H1 (cell line): ENCODE measurements around the gene MMP15. TPM values are rescaled to one million over a fixed set of nuclear protein-coding genes. Genes with fewer than 3 reads are reported as not detected.

Experiments used
- CTCF ChIA-PET: fragments of 300-600 bp; sonication (Branson Sonifier 250); formaldehyde crosslinking; loops from one replicate; lab custom pipeline; 2021; ENCODE audit not compliant: partially characterized antibody; lab: Charles Lee
- POLR2A ChIA-PET: fragments of 300-600 bp; sonication (Branson Sonifier 250); formaldehyde crosslinking; loops from one replicate; lab custom pipeline; 2021; ENCODE audit warnings: inconsistent platforms; ENCODE audit not compliant: partially characterized antibody; lab: Charles Lee
- DNase-seq, 2 experiments: peaks; one replicate each; pipeline versions ENCODE4 v3.0.0 to v3.0.0-alpha.2; 2010 to 2022; ENCODE audit warnings: low spot score in 2 of 2, low read depth in 1 of 2, mixed read lengths in 1 of 2
- FAIRE-seq: peaks from 2 replicates; lab custom pipeline; 2011; peaks lifted over from hg19 to GRCh38; lab: Jason Lieb, UNC
- H2AFZ ChIP-seq: 2 replicates; pipeline ENCODE4 v1.8.1; 2012; ENCODE audit warnings: low read length, inconsistent platforms
- H2AK5ac ChIP-seq: 2 replicates; pipeline ENCODE4 v1.6.1; 2013; ENCODE audit warnings: low read depth, low read length
- H2BK120ac ChIP-seq: replicated peaks from 2 replicates; pipeline ENCODE3; 2013; ENCODE audit warnings: low read depth, low read length, inconsistent platforms
- H2BK12ac ChIP-seq: 2 replicates; pipeline ENCODE4 v1.6.1; 2013; ENCODE audit warnings: low read depth, low read length
- H2BK15ac ChIP-seq: 2 replicates; pipeline ENCODE4 v1.6.1; 2013; ENCODE audit warnings: low read length
- H2BK20ac ChIP-seq: 2 replicates; pipeline ENCODE4 v1.6.1; 2013; ENCODE audit warnings: low read length
- H2BK5ac ChIP-seq: 2 replicates; pipeline ENCODE4 v1.6.1; 2013; ENCODE audit warnings: low read depth, low read length
- H3K14ac ChIP-seq: 2 replicates; pipeline ENCODE4 v1.6.1; 2013; ENCODE audit warnings: inconsistent platforms; ENCODE audit not compliant: insufficient read length
- H3K18ac ChIP-seq: 2 replicates; pipeline ENCODE4 v1.6.1; 2013; ENCODE audit warnings: low read length; ENCODE audit errors: extremely low read depth
- H3K23ac ChIP-seq: 2 replicates; pipeline ENCODE4 v1.6.1; 2013; ENCODE audit warnings: inconsistent platforms; ENCODE audit not compliant: insufficient read length
- H3K23me2 ChIP-seq: 2 replicates; pipeline ENCODE4 v1.6.1; 2013; ENCODE audit warnings: low read depth, low read length
- H3K27ac ChIP-seq: 2 replicates; pipeline ENCODE4 v1.6.1; 2011; ENCODE audit warnings: low read depth, low read length, inconsistent platforms
- H3K27me3 ChIP-seq, 4 experiments: replicated peaks in 1 of 4; 1 replicate in 1 of 4; 2 replicates in 3 of 4; pipeline versions ENCODE4 v1.6.1 to v1.8.1; 2011 to 2013; ENCODE audit warnings: low read length in 3 of 4, mild to moderate bottlenecking in 3 of 4, inconsistent platforms in 2 of 4, mixed read lengths in 2 of 4, moderate library complexity in 1 of 4; ENCODE audit not compliant: control insufficient read depth in 3 of 4, insufficient read depth in 3 of 4; ENCODE audit errors: extremely low read depth in 1 of 4
- H3K36me3 ChIP-seq, 4 experiments: 2 replicates each; pipeline versions ENCODE4 v1.6.1 to v1.8.1; 2011 to 2013; ENCODE audit warnings: mild to moderate bottlenecking in 4 of 4, low read length in 3 of 4, moderate library complexity in 2 of 4, control low read depth in 1 of 4, inconsistent platforms in 1 of 4; ENCODE audit not compliant: insufficient read depth in 4 of 4, control insufficient read depth in 2 of 4
- H3K4ac ChIP-seq: replicated peaks from 2 replicates; pipeline ENCODE3; 2013; ENCODE audit warnings: low read length, low read depth, mixed read lengths, inconsistent platforms; ENCODE audit not compliant: insufficient read length
- H3K4me1 ChIP-seq, 4 experiments: replicated peaks in 1 of 4; 1 replicate in 1 of 4; 2 replicates in 3 of 4; pipeline versions ENCODE4 v1.6.1 to v1.8.1; 2011 to 2013; ENCODE audit warnings: low read length in 3 of 4, inconsistent platforms in 2 of 4, mixed read lengths in 1 of 4; ENCODE audit not compliant: insufficient read depth in 4 of 4, control insufficient read depth in 3 of 4
- H3K4me2 ChIP-seq, 2 experiments: 2 replicates each; pipeline versions ENCODE4 v1.6.1 to v1.8.1; 2011 to 2013; ENCODE audit warnings: low read depth in 2 of 2, low read length in 2 of 2, control low read depth in 1 of 2, inconsistent platforms in 1 of 2, mild to moderate bottlenecking in 1 of 2; ENCODE audit not compliant: insufficient read depth in 1 of 2
- H3K4me3 ChIP-seq, 4 experiments: fragments of 200-600, 300-600 bp in 1 of 4; sonication (generic), shearing (Covaris generic), sonication (Bioruptor Twin) in 1 of 4; 2 replicates each; pipeline versions ENCODE4 v1.5.1 to v1.8.1; 2011 to 2016; ENCODE audit warnings: low read length in 4 of 4, low read depth in 3 of 4, control low read depth in 2 of 4, inconsistent platforms in 2 of 4, mild to moderate bottlenecking in 2 of 4, mixed read lengths in 1 of 4, moderate library complexity in 1 of 4; ENCODE audit not compliant: insufficient read depth in 2 of 4; ENCODE audit errors: extremely low read depth in 1 of 4
- H3K56ac ChIP-seq: replicated peaks from 2 replicates; pipeline ENCODE3; 2013; ENCODE audit warnings: low read depth, mild to moderate bottlenecking, mixed read lengths, low read length, inconsistent platforms; ENCODE audit not compliant: insufficient read length
- H3K79me1 ChIP-seq: 2 replicates; pipeline ENCODE4 v1.6.1; 2013; ENCODE audit warnings: low read depth, low read length, control low read depth
- H3K79me2 ChIP-seq, 2 experiments: 2 replicates each; pipeline versions ENCODE4 v1.6.1 to v1.8.1; 2012 to 2013; ENCODE audit warnings: low read length in 2 of 2, mild to moderate bottlenecking in 2 of 2, inconsistent platforms in 1 of 2; ENCODE audit not compliant: insufficient read depth in 2 of 2, control insufficient read depth in 1 of 2
- H3K9ac ChIP-seq, 4 experiments: replicated peaks in 1 of 4; 1 replicate in 1 of 4; 2 replicates in 3 of 4; pipeline versions ENCODE4 v1.6.1 to v1.8.1; 2011 to 2013; ENCODE audit warnings: low read depth in 3 of 4, low read length in 3 of 4, control low read depth in 2 of 4, mild to moderate bottlenecking in 2 of 4, moderate library complexity in 2 of 4, inconsistent platforms in 1 of 4; ENCODE audit errors: extremely low read depth in 1 of 4
- H3K9me3 ChIP-seq, 2 experiments: 2 replicates each; pipeline versions ENCODE4 v1.6.1 to v1.8.1; 2012 to 2013; ENCODE audit warnings: mild to moderate bottlenecking in 2 of 2, moderate library complexity in 2 of 2, control low read depth in 1 of 2, inconsistent platforms in 1 of 2, low read depth in 1 of 2, low read length in 1 of 2, mixed read lengths in 1 of 2; ENCODE audit not compliant: insufficient read depth in 2 of 2
- H4K20me1 ChIP-seq, 2 experiments: replicated peaks in 1 of 2; 2 replicates each; pipeline versions ENCODE3 to v1.8.1; 2011 to 2013; ENCODE audit warnings: inconsistent platforms in 2 of 2, low read length in 2 of 2, mild to moderate bottlenecking in 1 of 2; ENCODE audit not compliant: insufficient read depth in 2 of 2, control insufficient read depth in 1 of 2
- H4K5ac ChIP-seq: 2 replicates; pipeline ENCODE4 v1.6.1; 2013; ENCODE audit warnings: low read length, low read depth, mixed read lengths, inconsistent platforms; ENCODE audit not compliant: insufficient read length
- H4K8ac ChIP-seq: 2 replicates; pipeline ENCODE4 v1.8.0; 2013; ENCODE audit warnings: mild to moderate bottlenecking, moderate library complexity, low read length, inconsistent platforms; ENCODE audit not compliant: insufficient read depth; ENCODE audit errors: extremely low read depth
- H4K91ac ChIP-seq: replicated peaks from 2 replicates; pipeline ENCODE3; 2013; ENCODE audit warnings: low read length, mixed read lengths, inconsistent platforms; ENCODE audit not compliant: insufficient read length
- BRCA1 ChIP-seq: IDR thresholded peaks from 2 replicates; pipeline ENCODE4 v1.6.1; 2012; ENCODE audit warnings: low read depth, low read length, improper control_type of control experiment
- CBX5 ChIP-seq: fragments of 300-800, 300-1000 bp; sonication (generic); IDR thresholded peaks from 2 replicates; pipeline ENCODE4 v1.7.1; 2016; ENCODE audit warnings: antibody characterized with exemption, low read length, low read depth
- KDM4A ChIP-seq: IDR thresholded peaks from one replicate; pipeline ENCODE4 v1.7.1; 2012; ENCODE audit warnings: low read depth, mild to moderate bottlenecking, moderate library complexity, low read length, inconsistent platforms; ENCODE audit not compliant: severe bottlenecking
- NANOG ChIP-seq: IDR thresholded peaks from 2 replicates; pipeline ENCODE4 v1.6.1; 2011; ENCODE audit warnings: low read length, low read depth, mild to moderate bottlenecking, inconsistent platforms; ENCODE audit not compliant: insufficient read depth, poor library complexity, severe bottlenecking
- POLR2A ChIP-seq, 2 experiments: IDR thresholded peaks; 1 replicate in 1 of 2; 2 replicates in 1 of 2; pipeline ENCODE4 v1.6.1; 2011; ENCODE audit warnings: low read depth in 2 of 2, low read length in 2 of 2, mild to moderate bottlenecking in 2 of 2; ENCODE audit errors: control extremely low read depth in 1 of 2
- POU5F1 ChIP-seq: IDR thresholded peaks from 2 replicates; pipeline ENCODE4 v1.6.1; 2011; ENCODE audit warnings: low read depth, mild to moderate bottlenecking, low read length, moderate library complexity
- SAP30 ChIP-seq: fragments of 300-600 bp; sonication (generic); IDR thresholded peaks from 2 replicates; pipeline ENCODE4 v1.7.1; 2012; ENCODE audit warnings: low read length, moderate library complexity, mild to moderate bottlenecking, inconsistent platforms; ENCODE audit not compliant: insufficient read depth, insufficient replicate concordance
- WGBS, 2 experiments: shearing (Covaris generic) in 1 of 2; methylation state at CpG; one replicate each; pipeline versions ENCODE4 v1.1.6 to v1.1.7; 2013 to 2015; ENCODE audit warnings: low lambda C conversion rate in 2 of 2, mixed read lengths in 2 of 2, inconsistent platforms in 1 of 2, low coverage in 1 of 2, missing lambda C conversion rate in 1 of 2; ENCODE audit not compliant: insufficient replicate concordance in 2 of 2, insufficient coverage in 1 of 2, insufficient read length in 1 of 2; ENCODE audit errors: extremely low coverage in 1 of 2, missing lambda C conversion rate in 1 of 2; 5-methylcytosine and 5-hydroxymethylcytosine counted together
- polyA plus RNA-seq, 7 experiments: library from polyadenylated mRNA; depleted of rRNA in 3 of 7; stranded (reverse) in 5 of 7; unstranded in 2 of 7; fragments of >200 nt in 5 of 7; fragments of 200-250 nt in 2 of 7; gene quantifications; 1 replicate in 5 of 7; 2 replicates in 1 of 7; 4 replicates in 1 of 7; pipeline versions ENCODE4 v1.2.1 to v1.2.3, GENCODE V29; 2011 to 2013; ENCODE audit warnings: missing spikeins in 2 of 7, mixed read lengths in 2 of 7
- total RNA-seq: library from RNA; stranded (reverse); fragmentation: NEBNext Ultra II Directional; extraction: Animal tissue kit (Norgen Biotek cat#: 25700); gene quantifications from 2 replicates; pipeline ENCODE4 v1.2.1, GENCODE V29; 2021

Gene MMP15
- total and polyA plus RNA-seq, 2 of the 8 experiments (the other 6 are each of a cell fraction or from before 2014, with no cell fraction given) = 38.5 to 42.2 TPM

DNA sequence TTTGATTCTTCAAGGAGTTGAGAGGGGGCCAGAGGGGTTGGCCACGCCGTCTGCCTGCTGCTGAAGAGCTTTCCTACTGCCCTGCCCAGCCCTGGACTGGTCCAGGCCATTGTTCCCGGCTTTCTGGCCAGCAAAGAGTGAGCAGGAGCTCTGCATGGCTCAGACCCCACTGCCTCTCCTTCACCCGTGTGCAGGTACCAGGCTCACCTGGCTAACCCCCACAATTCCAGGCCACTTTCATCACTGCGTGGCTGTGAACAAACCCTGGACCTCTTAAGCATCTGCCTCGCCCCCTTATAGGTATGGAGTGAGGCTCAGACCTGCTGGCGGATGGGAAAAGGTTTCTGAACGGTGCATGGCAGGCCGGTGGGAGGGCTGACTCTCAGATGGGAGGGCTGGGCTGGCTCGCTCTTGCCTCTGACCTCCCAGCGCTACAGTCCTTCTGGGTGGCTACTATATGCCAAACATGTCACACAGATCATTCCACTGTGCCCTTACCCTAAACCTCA, 33.9 kb upstream of the MMP15 start:
- Histone ChIP-seq H2AFZ (no peak overlapping the region), H2BK12ac (0 out of 2 replicates have a peak overlapping the region, but pooled peaks have one; percentile 68), H3K9ac (no peak overlapping the region), H3K4me1 (peaks cover 0 to 5% (median 2%) of the 10 kb centered on the region in 4 experiments; a peak in 3 of 7 replicates), H2BK20ac (no peak overlapping the region), H3K23ac (no peak overlapping the region), H4K5ac (no peak overlapping the region), H3K9me3 (no peaks in the 10 kb centered on the region), H3K56ac (no peak overlapping the region), H3K36me3 (peaks cover 0 to 5% (median 3%) of the 10 kb centered on the region in 4 experiments; a peak in 4 of 8 replicates), H3K4me2 (no peak overlapping the region), H3K79me2 (no peaks in the 10 kb centered on the region), H3K4ac (no peak overlapping the region), H3K14ac (no peak overlapping the region), H2AK5ac (no peak overlapping the region), H3K23me2 (no peaks in the 10 kb centered on the region), H2BK120ac (no peak overlapping the region), H4K8ac (peak overlapping the region; percentile 57; the same call in 1 of the 2 replicates), H3K27me3 (peaks cover 0 to 4% (median 1%) of the 10 kb centered on the region in 4 experiments; a peak in 4 of 7 replicates), H4K91ac (no peak overlapping the region), H4K20me1 (peaks cover 1% of the 10 kb centered on the region in 2 experiments), H3K18ac (no peak overlapping the region), H2BK15ac (no peak overlapping the region; the same call in 1 of the 2 replicates), H3K27ac (no peak overlapping the region), H3K79me1 (no peaks in the 10 kb centered on the region), H3K4me3 (no peak overlapping the region), H2BK5ac (no peak overlapping the region)
- ChIA-PET POLR2A (interaction anchor here (0.5 to 2.6 kb wide), 2 partner anchors 8 to 166 kb away, joined by 5 to 7 read pairs; partner anchors contain the start of gene ZNF319), CTCF (interaction anchor here (0.5 to 26.3 kb wide), 7 partner anchors 9 to 646 kb away, joined by 3 to 305 read pairs (median 4); partner anchors contain the start of genes USB1 and ZNF319)
- FAIRE-seq (no peak), DNase-seq (no peak)
- WGBS, 2 experiments = 92% methylated on average over 10 of the region's 11 CpGs; no CpG with 5 or more reads in 1 of the 2 experiments
- TF ChIP-seq POU5F1 = no peak
- no peak for TF ChIP-seq BRCA1
- TF ChIP-seq KDM4A = no peak
- TF ChIP-seq POLR2A (IDR thresholded peaks at IDR 0.05; ENCODE audit: control extremely low read depth in 1 of 2, low read depth in 2 of 2, low read length in 2 of 2) = no peak
- no peak for TF ChIP-seq NANOG
- TF ChIP-seq CBX5 = no peak
- TF ChIP-seq SAP30 = no peak
